Neural cell (in vitro differentiated cells): ENCODE results near the gene ICE2. TPM values are rescaled to one million over a fixed set of nuclear protein-coding genes. Genes with fewer than 3 reads are reported as not detected.

Source experiments
- H2AFZ ChIP-seq: fragments of 200-600, 300-800 bp; sonication (generic), shearing (Covaris generic); 2 replicates; pipeline ENCODE4 v1.6.0; 2014; ENCODE audit warnings: low read depth, mild to moderate bottlenecking, antibody characterized with exemption, low read length, moderate library complexity
- H3F3A ChIP-seq: fragments of 200-600 bp; shearing (Covaris generic); 2 replicates; pipeline ENCODE4 v1.6.1; 2016; ENCODE audit warnings: mild to moderate bottlenecking, moderate library complexity, mixed read lengths, antibody characterized with exemption, low read length; ENCODE audit not compliant: insufficient read depth, poor library complexity, severe bottlenecking
- H3K27ac ChIP-seq: fragments of 200-600, 300-800 bp; sonication (generic), shearing (Covaris generic); 2 replicates; pipeline ENCODE4 v1.5.1; 2014; ENCODE audit warnings: mild to moderate bottlenecking, low read length, moderate library complexity
- H3K27me3 ChIP-seq: fragments of 300-800, 200-600 bp; sonication (generic), shearing (Covaris generic); 2 replicates; pipeline ENCODE4 v1.6.0; 2014; ENCODE audit warnings: mild to moderate bottlenecking, low read depth, low read length, moderate library complexity; ENCODE audit not compliant: insufficient read depth
- H3K36me3 ChIP-seq: fragments of 300-800, 200-600 bp; sonication (generic), shearing (Covaris generic); 2 replicates; pipeline ENCODE4 v1.5.1; 2014; ENCODE audit warnings: mild to moderate bottlenecking, antibody characterized with exemption, low read length, moderate library complexity; ENCODE audit not compliant: insufficient read depth
- H3K4me2 ChIP-seq: fragments of 300-800, 200-600 bp; sonication (generic), shearing (Covaris generic); 2 replicates; pipeline ENCODE4 v1.6.0; 2014; ENCODE audit warnings: mild to moderate bottlenecking, low read length
- H3K4me3 ChIP-seq: fragments of 300-800, 200-600 bp; sonication (generic), shearing (Covaris generic); 2 replicates; pipeline ENCODE4 v1.5.1; 2014; ENCODE audit warnings: mild to moderate bottlenecking, low read length, moderate library complexity
- H3K79me2 ChIP-seq: fragments of 200-600 bp; shearing (Covaris generic); replicated peaks from 2 replicates; pipeline ENCODE4 v1.6.0; 2014; ENCODE audit warnings: mild to moderate bottlenecking, low read length, moderate library complexity; ENCODE audit not compliant: insufficient read depth
- H3K9ac ChIP-seq: fragments of 300-800, 200-600 bp; sonication (generic), shearing (Covaris generic); 2 replicates; pipeline ENCODE4 v1.6.1; 2016; ENCODE audit warnings: mild to moderate bottlenecking, low read length, mixed read lengths
- H3K9me2 ChIP-seq: fragments of 200-600 bp; shearing (Covaris generic); 2 replicates; pipeline ENCODE4 v1.6.1; 2016; ENCODE audit warnings: mild to moderate bottlenecking, low read length, mixed read lengths; ENCODE audit not compliant: insufficient read depth
- H3K9me3 ChIP-seq: fragments of 200-600, 300-800 bp; sonication (generic), shearing (Covaris generic); 2 replicates; pipeline ENCODE4 v1.6.1; 2016; ENCODE audit warnings: mild to moderate bottlenecking, mixed run types, low read length, moderate library complexity, mixed read lengths
- H4K20me1 ChIP-seq: fragments of 200-600 bp; shearing (Covaris generic); 2 replicates; pipeline ENCODE4 v1.6.1; 2016; ENCODE audit warnings: mild to moderate bottlenecking, mixed run types; ENCODE audit not compliant: insufficient read depth
- EP300 ChIP-seq: fragments of 450-650 bp; conservative IDR thresholded peaks from 2 replicates; pipeline ENCODE4 v1.6.1; 2014; ENCODE audit warnings: antibody characterized with exemption, mild to moderate bottlenecking, moderate library complexity; ENCODE audit not compliant: poor library complexity, severe bottlenecking
- EZH2 ChIP-seq: fragments of 200-600, 300-800 bp; shearing (Covaris generic), sonication (generic); IDR thresholded peaks from 2 replicates; pipeline ENCODE4 v1.6.1; 2014; ENCODE audit warnings: antibody characterized with exemption, low read length, borderline replicate concordance, mild to moderate bottlenecking; ENCODE audit not compliant: insufficient read depth, poor library complexity, severe bottlenecking
- MXI1 ChIP-seq: fragments of 450-650 bp; conservative IDR thresholded peaks from 2 replicates; pipeline ENCODE4 v1.6.1; 2014; ENCODE audit warnings: antibody characterized with exemption, mild to moderate bottlenecking; ENCODE audit not compliant: poor library complexity, severe bottlenecking
- POLR2AphosphoS5 ChIP-seq: IDR thresholded peaks from 2 replicates; pipeline ENCODE4 v1.6.1; 2012
- RAD21 ChIP-seq: fragments of 450-650 bp; conservative IDR thresholded peaks from 2 replicates; pipeline ENCODE4 v1.6.1; 2014; ENCODE audit warnings: antibody characterized with exemption, mild to moderate bottlenecking, moderate library complexity
- SMC3 ChIP-seq: fragments of 450-650 bp; conservative IDR thresholded peaks from 2 replicates; pipeline ENCODE4 v1.6.1; 2014; ENCODE audit warnings: antibody characterized with exemption, mild to moderate bottlenecking, moderate library complexity; ENCODE audit not compliant: poor library complexity
- TAF1 ChIP-seq: IDR thresholded peaks from 2 replicates; pipeline ENCODE4 v1.6.1; 2012; ENCODE audit warnings: low read depth
- polyA plus RNA-seq: library from polyadenylated mRNA; depleted of rRNA; stranded (reverse); fragments of >200 nt; gene quantifications from 2 replicates; pipeline ENCODE4 v1.2.3, GENCODE V29; 2014
- TF ChIP-seq, protein P1 (sequence below): IDR thresholded peaks from 2 replicates; pipeline ENCODE4 v1.6.1; 2012; ENCODE audit warnings: borderline replicate concordance

The ICE2 gene
- polyA plus RNA-seq, 1 donor from 2014 or later = 34.0 TPM

DNA sequence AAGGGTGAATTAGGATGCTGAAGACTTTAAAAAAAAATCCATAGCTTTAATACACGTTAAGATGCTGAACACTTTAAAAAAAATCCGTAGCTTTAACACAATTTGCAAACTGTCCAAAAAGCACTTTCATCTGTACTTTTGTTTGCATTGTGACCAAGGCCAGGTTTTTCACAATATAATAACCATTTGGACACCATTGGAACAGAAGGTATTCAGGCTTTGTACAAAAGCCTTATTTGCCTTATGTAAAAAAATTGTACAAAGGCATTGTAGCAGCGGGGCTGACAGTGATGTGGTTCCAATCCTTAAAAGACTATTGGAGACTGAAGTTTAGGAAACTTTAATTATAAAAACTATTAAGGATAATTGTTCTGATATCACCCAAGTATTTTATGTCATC, 15.2 kb upstream of the ICE2 start:
- Histone ChIP-seq H3K79me2 (no peaks in the 10 kb centered on the region), H3K9me3 (no peaks in the 10 kb centered on the region), H3K27ac (no peak overlapping the region), H3F3A (no peaks in the 10 kb centered on the region), H3K4me3 (no peak overlapping the region), H3K9me2 (no peaks in the 10 kb centered on the region), H2AFZ (no peak overlapping the region), H3K9ac (no peak overlapping the region), H3K36me3 (no peaks in the 10 kb centered on the region), H4K20me1 (no peaks in the 10 kb centered on the region), H3K27me3 (no peaks in the 10 kb centered on the region), H3K4me2 (no peak overlapping the region)
- TF ChIP-seq TAF1 (no peak), RAD21 (no peak)
- TF ChIP-seq, protein P1, sequence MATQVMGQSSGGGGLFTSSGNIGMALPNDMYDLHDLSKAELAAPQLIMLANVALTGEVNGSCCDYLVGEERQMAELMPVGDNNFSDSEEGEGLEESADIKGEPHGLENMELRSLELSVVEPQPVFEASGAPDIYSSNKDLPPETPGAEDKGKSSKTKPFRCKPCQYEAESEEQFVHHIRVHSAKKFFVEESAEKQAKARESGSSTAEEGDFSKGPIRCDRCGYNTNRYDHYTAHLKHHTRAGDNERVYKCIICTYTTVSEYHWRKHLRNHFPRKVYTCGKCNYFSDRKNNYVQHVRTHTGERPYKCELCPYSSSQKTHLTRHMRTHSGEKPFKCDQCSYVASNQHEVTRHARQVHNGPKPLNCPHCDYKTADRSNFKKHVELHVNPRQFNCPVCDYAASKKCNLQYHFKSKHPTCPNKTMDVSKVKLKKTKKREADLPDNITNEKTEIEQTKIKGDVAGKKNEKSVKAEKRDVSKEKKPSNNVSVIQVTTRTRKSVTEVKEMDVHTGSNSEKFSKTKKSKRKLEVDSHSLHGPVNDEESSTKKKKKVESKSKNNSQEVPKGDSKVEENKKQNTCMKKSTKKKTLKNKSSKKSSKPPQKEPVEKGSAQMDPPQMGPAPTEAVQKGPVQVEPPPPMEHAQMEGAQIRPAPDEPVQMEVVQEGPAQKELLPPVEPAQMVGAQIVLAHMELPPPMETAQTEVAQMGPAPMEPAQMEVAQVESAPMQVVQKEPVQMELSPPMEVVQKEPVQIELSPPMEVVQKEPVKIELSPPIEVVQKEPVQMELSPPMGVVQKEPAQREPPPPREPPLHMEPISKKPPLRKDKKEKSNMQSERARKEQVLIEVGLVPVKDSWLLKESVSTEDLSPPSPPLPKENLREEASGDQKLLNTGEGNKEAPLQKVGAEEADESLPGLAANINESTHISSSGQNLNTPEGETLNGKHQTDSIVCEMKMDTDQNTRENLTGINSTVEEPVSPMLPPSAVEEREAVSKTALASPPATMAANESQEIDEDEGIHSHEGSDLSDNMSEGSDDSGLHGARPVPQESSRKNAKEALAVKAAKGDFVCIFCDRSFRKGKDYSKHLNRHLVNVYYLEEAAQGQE = no peak

DNA sequence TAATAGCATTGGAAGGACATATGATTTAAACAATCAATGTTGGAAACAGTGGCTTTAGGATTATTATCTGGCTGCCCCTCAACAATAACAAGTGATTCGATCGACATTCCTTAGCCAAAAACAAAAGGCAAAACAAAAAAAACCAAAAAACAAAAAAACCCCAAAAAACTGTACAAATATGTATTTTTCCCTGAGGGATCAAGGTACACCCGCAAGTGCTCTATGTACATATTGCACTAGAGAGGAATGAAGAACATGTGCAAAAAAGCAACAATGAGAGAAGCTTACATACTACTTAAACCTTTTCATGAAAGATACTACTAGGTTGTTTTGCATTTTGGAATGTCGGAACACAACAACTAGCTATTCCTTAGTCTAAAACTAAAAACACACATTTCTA, 14.2 kb upstream of the ICE2 start:
- Histone ChIP-seq H3K9me2 (no peaks in the 10 kb centered on the region), H3K27ac (no peak overlapping the region), H3K9ac (no peak overlapping the region), H4K20me1 (no peaks in the 10 kb centered on the region), H3K79me2 (no peaks in the 10 kb centered on the region), H3K4me2 (no peak overlapping the region), H2AFZ (no peak overlapping the region), H3K4me3 (no peak overlapping the region), H3F3A (no peaks in the 10 kb centered on the region), H3K9me3 (no peaks in the 10 kb centered on the region), H3K27me3 (no peaks in the 10 kb centered on the region), H3K36me3 (no peaks in the 10 kb centered on the region)
- TF ChIP-seq RAD21 (no peak), EP300 (no peak), SMC3 (no peak), EZH2 (no peak), POLR2AphosphoS5 (no peak), MXI1 (no peak), TAF1 (no peak)
- TF ChIP-seq, protein P1 = no peak
